GOT3 (cell line): ENCODE results near the gene PDP2.

Source experiments
- DNase-seq: peaks from one replicate; lab custom pipeline; 2025; ENCODE audit warnings: mixed read lengths; lab: John Stamatoyannopoulos, UW

The PDP2 gene

GRCh38 chr16:66904428-66904845 is 24.1 kb downstream of the PDP2 start:
- no peak for DNase-seq

- no peak for DNase-seq
Measured at GRCh38 chr16:66904846-66905632, 24.7 kb downstream of the PDP2 start.

GRCh38 chr16:66905633-66906539 is 25.6 kb downstream of the PDP2 start:
- no peak for DNase-seq

DNA sequence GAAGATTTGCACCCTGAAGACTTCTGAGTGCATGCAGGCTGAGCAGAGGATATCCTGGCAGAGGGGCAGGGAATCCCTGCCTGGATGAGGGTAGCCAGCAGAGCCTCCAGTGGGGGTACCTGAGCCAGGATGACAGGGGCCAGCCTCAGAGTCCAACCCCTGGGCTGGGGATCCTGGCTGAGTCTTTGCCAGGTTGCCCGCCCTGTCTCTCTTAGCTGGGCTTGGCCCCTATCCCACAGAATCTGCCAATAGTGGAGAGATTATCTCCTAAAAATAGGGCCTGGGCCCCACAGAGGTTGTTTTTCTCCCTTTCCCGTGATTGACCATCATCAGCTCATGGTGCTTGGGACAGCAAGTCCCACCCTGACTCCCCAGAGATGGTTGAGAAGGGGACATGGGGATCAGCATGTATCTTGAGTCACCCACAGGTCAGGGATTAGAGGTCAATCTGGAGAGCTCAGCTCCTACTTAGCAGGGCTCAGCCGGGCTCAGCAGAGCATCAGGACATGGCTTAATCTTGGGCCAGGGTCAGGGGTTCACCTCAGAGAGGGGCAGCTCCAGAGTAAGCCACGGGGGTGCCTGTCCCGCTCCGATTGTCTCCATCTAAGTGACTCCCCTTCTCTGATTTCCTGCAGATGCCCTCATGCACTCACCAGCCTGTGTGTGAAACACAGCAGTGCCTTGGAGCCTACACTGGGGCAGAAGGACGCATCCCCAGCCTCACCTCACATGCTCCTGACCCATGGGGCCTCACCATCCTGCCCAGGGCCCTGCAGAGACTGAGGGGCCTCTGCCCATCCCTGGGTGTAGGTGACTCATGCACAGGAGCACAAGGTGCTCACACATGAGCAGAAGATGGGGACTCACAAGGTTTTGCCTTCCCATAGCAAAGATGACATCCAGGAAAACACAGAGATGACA is 26.9 kb downstream of the PDP2 start:
- no peak for DNase-seq

GRCh38 chr16:66908116-66908515 is 27.8 kb downstream of the PDP2 start:
- no peak for DNase-seq

GRCh38 chr16:66908762-66909559 is 28.6 kb downstream of the PDP2 start:
- no peak for DNase-seq

- no peak for DNase-seq
Measured at GRCh38 chr16:66910175-66910940, 30.0 kb downstream of the PDP2 start.

DNA sequence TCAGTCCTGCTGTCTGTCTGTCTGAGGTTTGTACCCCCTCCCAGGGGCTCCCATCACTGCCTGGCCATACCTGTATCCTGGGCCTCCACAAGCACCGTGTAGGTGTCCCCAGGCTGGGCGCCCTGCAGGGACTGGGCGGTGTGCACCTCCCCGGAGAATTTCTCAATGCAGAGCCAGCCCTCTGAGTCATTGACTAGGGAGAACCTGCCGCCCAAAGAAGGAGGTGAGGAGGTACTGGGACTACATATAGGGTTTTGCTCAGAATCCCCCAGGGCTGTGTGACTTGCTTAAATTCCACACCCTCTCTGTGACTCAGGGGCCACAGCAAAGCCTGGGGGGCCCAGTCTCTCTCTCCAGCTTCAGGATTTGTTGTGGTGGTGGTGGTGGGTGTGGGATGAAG is 30.8 kb downstream of the PDP2 start:
- DNase-seq: no peak

- no peak for DNase-seq
Measured at GRCh38 chr16:66911801-66912200, 31.5 kb downstream of the PDP2 start.

GRCh38 chr16:66913081-66913480 is 32.8 kb downstream of the PDP2 start:
- no peak for DNase-seq

- no peak for DNase-seq
Measured at GRCh38 chr16:66913711-66914110, 33.4 kb downstream of the PDP2 start.

- no peak for DNase-seq
Measured at GRCh38 chr16:66914541-66914940, 34.2 kb downstream of the PDP2 start.

- no peak for DNase-seq
Measured at GRCh38 chr16:66915041-66915440, 34.7 kb downstream of the PDP2 start.

DNA sequence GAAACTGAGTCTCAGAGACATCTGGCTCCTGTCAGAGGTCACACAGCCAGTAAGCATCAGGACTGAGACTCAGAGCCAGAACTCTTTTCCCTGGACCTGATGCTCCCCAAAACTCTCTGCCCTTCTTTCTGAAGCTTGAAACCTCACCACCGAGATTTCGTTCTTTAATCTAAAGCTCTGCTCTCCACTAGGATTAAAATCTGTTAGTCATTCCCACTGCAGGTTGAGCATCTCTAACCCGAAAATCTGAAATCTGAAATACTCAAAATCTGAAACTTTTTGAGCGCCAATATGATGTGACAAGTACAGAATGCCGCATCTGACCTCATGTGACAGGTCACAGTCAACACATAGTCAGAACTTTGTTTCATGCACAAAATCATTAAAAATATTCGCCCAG is 36.2 kb downstream of the PDP2 start:
- DNase-seq: no peak

GRCh38 chr16:66917741-66918140 is 37.4 kb downstream of the PDP2 start:
- no peak for DNase-seq

- DNase-seq: no peak
Measured at GRCh38 chr16:66918355-66918754, 38.0 kb downstream of the PDP2 start.

DNA sequence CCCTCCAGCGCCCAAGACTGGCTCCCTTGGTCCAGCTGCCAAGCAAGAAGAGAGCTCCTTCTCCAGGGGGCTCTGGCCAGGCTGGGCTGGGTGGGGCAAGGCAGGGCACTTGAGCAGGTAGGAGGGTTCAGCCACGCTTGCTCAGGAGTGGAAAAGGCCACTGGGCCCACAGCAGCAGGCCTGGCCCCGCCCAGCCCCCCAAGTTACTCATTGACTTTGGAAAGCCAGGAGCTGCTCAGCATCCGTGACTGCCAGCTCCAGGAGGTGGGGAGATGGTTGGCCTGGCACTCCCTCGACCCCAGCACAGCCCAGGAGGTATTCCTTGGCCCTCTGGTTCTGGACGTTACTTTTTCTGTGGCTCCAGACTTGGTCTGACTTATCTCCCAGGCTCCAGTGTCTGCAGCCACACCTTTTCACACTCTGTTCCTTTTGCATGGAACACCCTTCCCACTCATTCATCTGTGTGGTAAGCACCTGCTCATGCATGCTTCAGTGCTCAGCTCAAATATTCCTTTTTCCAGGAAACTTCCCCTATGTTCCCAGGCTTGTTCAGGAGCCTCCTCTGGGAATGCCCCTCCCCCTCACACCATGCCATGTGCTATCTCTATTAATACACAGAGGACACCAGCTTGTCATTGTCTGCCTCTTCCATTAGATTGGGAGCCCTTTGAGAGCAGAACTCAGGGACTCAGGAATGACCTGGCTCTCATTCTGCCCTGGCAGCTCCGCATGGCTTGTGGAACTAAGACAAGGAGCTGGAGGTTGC is 38.7 kb downstream of the PDP2 start, which contains the start of gene CDH16:
TSS of gene CDH16 (minus strand) at position 83 of the 766 bp plus-strand sequence. CDS start 820 bp downstream, outside the sequence.
- DNase-seq: no peak

GRCh38 chr16:66919569-66920298 is 39.4 kb downstream of the PDP2 start:
- no peak for DNase-seq

GRCh38 chr16:66920299-66920590 is 39.9 kb downstream of the PDP2 start:
- DNase-seq: no peak
